ENCODE data around the gene IL1RL1. TPM values are rescaled to one million over a fixed set of nuclear protein-coding genes. Genes with fewer than 3 reads are reported as not detected.

IL1RL1 gene
- total RNA-seq, 2 donors from 2014 or later, result 12.5 to 15.3 TPM

DNA sequence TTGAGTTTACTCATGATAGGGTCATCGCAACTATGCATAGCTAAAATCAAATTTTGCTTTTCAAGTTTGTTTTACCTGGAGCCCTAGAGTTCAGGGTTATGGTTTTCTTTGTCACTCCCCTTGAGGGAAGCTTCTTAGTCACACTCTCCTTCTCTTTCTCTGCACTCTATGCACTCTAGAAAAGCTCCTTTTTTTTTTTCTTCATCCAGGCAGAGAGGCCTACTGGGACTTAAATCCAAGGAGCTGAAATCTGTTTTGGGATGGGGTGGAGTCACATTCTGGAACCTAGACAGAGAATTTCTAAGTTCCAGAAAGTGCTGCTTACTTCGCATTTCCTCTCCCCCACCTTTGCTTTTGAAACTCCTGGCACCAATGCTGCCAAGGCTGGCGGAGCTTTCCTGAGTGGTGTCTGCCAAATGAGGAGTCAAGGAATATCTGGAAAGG, 25.2 kb downstream of the IL1RL1 start:
- 77 to 84% methylated on average over 3 of the region's 3 CpGs for WGBS, 2 donors
- H3K36me3 ChIP-seq (replicated peaks in 1 of 2; ENCODE audit: insufficient read depth in 1 of 2, low read depth in 2 of 2), result no peaks in the 10 kb centered on the region
- intact Hi-C loops (cut with DNase I), result no loop called here
- H3K4me3 ChIP-seq, result no peak overlapping the region
- ATAC-seq (no peak), DNase-seq (no peak)
- H3K4me1 ChIP-seq, result no peaks in the 10 kb centered on the region
- peak overlapping the region in 1 of 4 donors; percentile 37 for H3K27ac ChIP-seq
- TF ChIP-seq, protein P1, sequence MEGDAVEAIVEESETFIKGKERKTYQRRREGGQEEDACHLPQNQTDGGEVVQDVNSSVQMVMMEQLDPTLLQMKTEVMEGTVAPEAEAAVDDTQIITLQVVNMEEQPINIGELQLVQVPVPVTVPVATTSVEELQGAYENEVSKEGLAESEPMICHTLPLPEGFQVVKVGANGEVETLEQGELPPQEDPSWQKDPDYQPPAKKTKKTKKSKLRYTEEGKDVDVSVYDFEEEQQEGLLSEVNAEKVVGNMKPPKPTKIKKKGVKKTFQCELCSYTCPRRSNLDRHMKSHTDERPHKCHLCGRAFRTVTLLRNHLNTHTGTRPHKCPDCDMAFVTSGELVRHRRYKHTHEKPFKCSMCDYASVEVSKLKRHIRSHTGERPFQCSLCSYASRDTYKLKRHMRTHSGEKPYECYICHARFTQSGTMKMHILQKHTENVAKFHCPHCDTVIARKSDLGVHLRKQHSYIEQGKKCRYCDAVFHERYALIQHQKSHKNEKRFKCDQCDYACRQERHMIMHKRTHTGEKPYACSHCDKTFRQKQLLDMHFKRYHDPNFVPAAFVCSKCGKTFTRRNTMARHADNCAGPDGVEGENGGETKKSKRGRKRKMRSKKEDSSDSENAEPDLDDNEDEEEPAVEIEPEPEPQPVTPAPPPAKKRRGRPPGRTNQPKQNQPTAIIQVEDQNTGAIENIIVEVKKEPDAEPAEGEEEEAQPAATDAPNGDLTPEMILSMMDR (IDR thresholded peaks at IDR 0.05), result no peak
- no peak for TF ChIP-seq POLR2A (IDR thresholded peaks at IDR 0.05)
- no peaks in the 10 kb centered on the region for H3K9me3 ChIP-seq
- no peaks in the 10 kb centered on the region for H3K27me3 ChIP-seq

DNA sequence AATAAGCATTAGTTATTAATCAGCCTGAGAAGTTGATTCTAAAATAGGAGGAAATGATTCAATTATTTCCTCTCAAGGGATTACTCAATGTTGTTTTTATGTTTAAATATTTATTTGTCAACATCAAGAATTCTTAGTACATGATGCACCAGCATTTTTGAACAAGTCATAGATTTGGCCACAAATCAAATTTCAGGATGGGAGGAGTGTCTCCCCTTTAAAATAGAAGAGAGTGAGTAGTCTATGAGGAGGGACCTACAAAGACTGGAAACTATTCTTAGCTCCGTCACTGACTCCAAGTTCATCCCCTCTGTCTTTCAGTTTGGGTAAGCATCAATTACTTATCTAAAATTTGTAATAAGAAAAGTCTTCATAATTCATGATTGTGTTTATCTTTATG, 25.6 kb downstream of the IL1RL1 start:
- Histone ChIP-seq H3K9me3 (no peaks in the 10 kb centered on the region), H3K36me3 (replicated peaks in 1 of 2; ENCODE audit: insufficient read depth in 1 of 2, low read depth in 2 of 2) (no peaks in the 10 kb centered on the region), H3K4me3 (no peak overlapping the region), H3K27ac (peak overlapping the region in 1 of 4 donors; percentile 37), H3K27me3 (no peaks in the 10 kb centered on the region), H3K4me1 (no peaks in the 10 kb centered on the region)
- 58 to 76% methylated on average over 1 of the region's 1 CpG for WGBS, 2 donors
- intact Hi-C loops (cut with DNase I), result no loop called here
- no peak for TF ChIP-seq POLR2A (IDR thresholded peaks at IDR 0.05)
- TF ChIP-seq, protein P1 (IDR thresholded peaks at IDR 0.05), result no peak
- ATAC-seq (no peak), DNase-seq (no peak)

DNA sequence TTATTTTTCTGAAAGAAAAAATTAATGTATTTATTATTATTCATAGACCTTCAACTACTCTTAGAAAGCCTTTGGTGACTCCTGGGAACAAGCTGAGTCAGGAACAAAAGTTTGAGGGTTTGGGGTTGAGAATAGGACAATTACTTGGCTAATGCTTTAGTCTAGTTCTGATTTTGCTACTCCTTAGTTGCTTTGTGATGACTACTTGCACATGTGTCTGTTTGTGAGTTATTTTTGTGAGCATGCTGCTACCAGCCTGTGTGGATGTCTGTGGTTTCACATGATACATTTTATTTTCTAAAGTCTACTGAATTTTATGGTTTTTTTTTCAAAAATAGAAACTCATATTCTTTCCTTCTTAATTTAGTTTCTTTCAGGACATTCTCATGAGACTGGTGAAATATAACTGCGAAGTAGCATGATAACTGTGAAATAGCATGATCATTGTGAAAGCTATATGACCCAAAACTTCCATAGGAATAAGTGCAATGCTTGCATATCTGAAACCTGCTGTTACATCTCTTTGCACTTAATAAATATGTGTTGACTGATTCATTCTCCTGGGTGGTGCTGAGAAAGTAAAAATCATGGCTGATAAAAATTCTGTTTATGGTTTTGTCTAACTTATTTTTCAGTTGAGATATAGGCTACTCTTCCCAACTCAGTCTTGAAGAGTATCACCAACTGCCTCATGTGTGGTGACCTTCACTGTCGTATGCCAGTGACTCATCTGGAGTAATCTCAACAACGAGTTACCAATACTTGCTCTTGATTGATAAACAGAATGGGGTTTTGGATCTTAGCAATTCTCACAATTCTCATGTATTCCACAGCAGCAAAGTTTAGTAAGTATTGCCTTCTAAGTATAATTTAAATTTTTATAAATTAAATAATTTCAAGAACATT, 26.4 kb downstream of the IL1RL1 start:
- Histone ChIP-seq H3K27ac (no peak overlapping the region), H3K9me3 (no peaks in the 10 kb centered on the region), H3K36me3 (replicated peaks in 1 of 2; ENCODE audit: insufficient read depth in 1 of 2, low read depth in 2 of 2) (no peaks in the 10 kb centered on the region), H3K4me1 (no peaks in the 10 kb centered on the region), H3K27me3 (no peaks in the 10 kb centered on the region), H3K4me3 (no peak overlapping the region)
- ATAC-seq (no peak), DNase-seq (no peak)
- TF ChIP-seq POLR2A (IDR thresholded peaks at IDR 0.05), result no peak
- TF ChIP-seq, protein P1 (IDR thresholded peaks at IDR 0.05), result no peak
- 49 to 56% methylated on average over 3 of the region's 3 CpGs for WGBS, 2 donors
- intact Hi-C loops (cut with DNase I), result no loop called here

DNA sequence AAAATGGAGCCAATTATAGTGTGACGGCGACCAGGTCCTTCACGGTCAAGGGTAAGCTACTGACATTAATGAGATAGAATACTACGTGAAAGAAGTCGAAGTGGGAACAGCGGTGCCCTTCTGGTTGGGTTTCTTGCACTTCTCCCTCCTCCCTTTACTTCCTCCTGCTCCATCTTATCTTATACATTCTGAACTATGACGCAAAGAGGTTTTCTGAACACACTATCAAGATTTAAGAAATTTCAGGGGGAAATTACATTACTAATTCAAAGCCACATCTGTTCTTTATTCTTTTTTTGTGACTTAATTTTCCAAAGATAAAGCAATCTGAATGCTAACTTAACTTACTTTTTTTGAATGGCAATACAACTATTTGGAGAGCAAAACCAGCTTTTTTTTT, 29.4 kb downstream of the IL1RL1 start:
- 68 to 78% methylated on average over 7 of the region's 7 CpGs for WGBS, 2 donors
- H3K27ac ChIP-seq, result no peak overlapping the region
- no peaks in the 10 kb centered on the region for H3K9me3 ChIP-seq
- ATAC-seq, result no peak
- intact Hi-C loops (cut with DNase I), result no loop called here
- no peaks in the 10 kb centered on the region for H3K27me3 ChIP-seq
- DNase-seq, result no peak
- no peak for TF ChIP-seq POLR2A (IDR thresholded peaks at IDR 0.05)
- TF ChIP-seq, protein P1 (IDR thresholded peaks at IDR 0.05), result no peak
- no peaks in the 10 kb centered on the region for H3K36me3 ChIP-seq (replicated peaks in 1 of 2; ENCODE audit: insufficient read depth in 1 of 2, low read depth in 2 of 2)
- no peaks in the 10 kb centered on the region for H3K4me1 ChIP-seq
- H3K4me3 ChIP-seq, result no peak overlapping the region

All from body of pancreas (tissue), 4 donors.